ENCODE results near the gene XRRA1.
"Not testable (repeated sequence)": the region's sequence is repeated elsewhere in the genome, so short reads cannot be mapped to it uniquely, and the experiment has no call there.

The XRRA1 gene

DNA sequence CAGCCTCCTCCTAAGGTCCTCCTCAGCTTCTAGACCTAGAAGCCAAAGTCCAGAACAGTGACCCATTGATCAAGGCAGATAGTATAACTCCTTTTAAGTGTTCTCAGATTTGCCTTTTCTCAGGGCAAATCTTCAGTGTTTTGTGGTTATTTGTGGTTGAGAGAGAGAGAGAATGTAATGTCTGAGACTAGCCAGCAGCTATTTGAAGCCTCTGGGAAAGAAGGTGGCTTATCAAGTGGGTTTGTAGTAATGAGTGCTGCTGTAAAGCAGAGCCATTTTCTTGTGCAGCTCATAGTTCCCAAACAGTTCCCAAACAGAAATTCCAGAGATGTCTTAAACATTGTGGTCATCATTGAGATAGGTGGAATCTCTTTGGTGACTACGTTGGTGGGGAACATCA, 110.7 kb downstream of the XRRA1 start:
- DNase-seq: no peak

DNA sequence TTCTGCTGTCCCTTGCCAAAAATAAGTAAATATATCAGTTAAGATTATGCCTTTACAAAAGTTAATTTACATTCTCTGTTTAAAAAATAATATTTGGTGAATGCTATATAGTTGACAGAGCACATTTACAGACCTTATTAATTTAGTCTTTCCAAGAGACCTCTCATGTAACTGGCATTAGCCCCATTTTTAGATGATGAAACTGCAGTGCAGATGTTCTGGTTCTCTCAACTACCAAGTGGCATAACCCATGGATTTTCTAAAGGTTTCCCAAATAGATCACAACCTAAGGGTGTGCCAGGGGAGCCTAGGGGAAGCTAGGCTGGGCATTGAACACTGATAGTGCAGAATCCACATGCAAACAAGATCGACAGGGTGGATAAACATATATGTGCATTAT, 111.7 kb downstream of the XRRA1 start:
- no peak for DNase-seq

DNA sequence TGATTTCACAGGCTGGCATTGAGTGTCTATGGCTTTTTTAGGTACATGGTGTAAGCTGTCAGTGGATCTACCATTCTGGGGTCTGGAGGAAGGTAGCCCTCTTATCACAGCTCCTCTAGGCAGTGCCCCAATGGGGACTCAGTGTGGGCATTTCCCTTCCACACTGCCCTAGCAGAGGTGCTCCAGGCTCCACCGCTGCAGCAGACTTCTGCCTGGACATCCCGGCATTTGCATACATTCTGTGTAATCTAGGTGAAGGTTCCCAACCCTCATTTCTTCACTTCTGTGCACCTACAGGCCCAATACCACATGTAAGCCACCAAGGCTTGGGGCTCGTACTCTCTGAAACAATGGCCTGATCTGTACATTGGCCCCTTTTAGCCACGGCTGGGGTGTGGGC, 122.0 kb downstream of the XRRA1 start:
- DNase-seq: no peak

DNA sequence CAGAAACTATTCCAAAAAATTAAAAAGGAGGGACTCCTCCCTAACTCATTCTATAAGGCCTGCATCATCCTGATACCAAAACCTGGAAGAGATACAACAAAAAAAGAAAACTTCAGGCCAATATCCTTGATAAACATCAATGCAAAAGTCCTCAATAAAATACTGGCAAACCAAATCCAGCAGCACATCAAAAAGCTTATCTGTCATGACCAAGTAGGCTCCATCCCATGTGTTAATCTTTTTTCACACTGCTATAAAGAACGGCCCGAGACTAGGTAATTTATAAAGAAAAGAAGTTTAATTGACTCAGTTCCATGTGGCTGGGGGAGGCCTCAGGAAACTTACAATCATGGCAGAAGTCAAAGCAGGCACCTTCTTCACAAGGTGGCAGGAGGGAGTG, 123.3 kb downstream of the XRRA1 start:
- not testable (repeated sequence) for DNase-seq

DNA sequence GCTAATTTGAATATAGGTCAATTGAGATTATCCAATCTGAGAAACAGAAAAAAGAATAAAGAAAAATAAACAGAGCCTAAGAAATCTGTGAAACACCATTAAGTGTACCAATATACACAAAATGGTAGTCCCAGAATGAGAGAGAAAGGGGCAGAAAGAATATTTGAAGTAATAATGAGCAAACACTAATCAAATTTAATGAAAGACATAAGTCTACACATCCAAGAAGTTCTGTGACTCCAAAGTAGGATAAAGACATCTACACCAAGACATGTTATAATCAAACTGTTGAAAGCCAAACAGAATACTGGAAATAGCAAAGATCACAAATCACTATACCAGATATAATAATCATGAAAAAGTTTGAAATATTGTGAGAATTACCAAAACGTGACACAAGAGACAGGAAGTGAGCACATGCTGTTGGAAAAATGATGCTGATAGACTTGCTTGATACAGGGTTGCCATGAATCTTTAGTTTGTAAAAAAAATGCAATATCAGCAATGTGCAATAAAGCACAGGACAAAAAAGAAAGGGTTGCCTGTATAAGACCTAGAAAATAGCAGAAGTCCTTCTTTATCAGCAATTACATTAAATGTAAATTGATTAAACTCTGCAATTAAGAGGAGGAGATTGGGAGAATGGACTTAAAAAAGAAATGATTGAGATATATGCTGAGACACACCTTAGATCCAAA, 124.5 kb downstream of the XRRA1 start:
- DNase-seq: no peak

DNA sequence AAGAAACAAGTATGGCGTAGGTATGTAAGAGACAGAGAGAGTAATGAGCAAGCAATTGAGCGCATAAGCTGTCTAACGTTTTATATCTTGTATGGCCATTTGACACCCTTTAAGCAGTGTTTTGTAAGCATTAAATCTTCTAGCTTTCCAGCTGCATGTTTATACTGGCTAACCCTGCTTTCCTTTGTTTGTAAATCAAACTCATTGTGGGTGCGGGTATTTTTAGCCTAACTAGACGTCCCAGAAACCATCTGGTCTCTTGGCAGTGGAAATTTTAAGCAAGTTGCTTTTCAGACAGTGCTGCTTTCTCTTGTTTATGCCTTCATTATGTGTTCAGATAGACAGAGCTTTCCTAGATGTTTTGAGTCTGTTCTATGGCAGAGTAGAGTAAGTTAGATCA, 126.7 kb downstream of the XRRA1 start:
- peak in 3 of 56 donors; percentile 3 to 18 (median 6) for DNase-seq

DNA sequence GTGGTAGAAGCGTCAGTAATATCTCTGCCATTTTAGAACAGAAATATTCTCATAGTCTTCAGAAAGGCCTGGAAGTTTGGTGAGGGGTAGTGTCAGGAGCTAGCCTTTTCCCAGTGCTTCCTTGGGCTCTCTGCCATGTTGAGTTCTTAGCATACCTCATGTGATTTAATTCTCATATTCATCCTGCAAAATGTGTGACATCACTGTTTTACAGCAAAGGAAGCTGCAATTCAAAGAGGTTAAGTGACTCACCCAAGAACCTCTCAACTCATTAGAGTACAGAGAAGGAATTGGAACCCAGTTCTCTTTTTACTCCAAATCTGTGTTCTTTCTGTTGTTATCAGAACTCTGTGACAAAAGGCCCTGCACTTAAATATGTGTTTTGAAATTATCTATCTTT, 128.1 kb downstream of the XRRA1 start:
- no peak for DNase-seq

DNA sequence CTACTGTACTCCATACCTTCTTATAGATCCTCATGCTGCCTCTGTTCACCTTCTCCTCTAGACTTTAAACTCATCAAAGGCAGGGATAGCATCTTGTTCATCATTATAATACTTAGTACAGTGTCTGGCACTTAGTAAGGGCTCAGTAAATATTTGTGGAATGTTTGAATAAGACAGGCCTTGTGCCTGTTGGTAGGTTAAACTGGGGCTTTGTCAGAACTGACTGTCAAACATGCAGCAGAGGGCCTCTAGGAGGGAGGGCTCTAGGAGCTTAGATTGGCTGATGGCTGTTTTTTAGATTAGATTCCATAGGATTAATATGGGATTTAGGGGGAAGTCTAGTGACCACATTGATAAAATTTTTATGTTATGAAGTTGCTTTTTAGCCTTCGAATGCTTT, 129.5 kb downstream of the XRRA1 start:
- DNase-seq: no peak

DNA sequence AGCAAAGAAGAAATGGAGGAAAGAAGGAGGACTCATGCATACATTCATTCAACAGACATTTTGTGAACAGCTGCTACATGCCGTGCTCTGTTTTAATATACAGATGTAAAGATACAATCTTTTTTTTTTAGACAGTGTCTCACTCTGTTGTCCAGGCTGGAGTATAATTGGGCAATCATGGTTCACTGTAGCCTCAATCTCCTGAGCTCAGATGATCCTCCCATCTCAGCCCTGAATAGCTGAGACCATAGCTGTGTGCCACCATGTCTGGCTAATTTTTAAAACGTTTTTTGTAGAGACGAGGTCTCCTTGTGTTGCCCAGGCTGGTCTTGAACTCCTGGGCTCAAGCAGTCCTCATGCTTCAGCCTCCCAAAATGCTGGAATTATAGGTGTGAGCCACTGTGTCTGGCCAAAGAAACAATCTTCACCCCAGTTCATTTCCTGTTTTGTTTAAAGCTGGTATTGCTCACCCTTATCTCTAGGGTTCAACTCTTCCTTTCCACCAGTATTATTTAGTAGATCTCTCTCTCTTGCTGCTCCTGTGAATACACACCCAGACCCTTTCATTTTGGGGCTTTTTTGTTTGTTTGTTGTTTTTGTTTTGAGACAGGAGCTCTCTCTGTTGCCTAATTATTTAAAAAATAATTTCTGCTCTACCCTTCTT, 130.5 kb downstream of the XRRA1 start:
- no peak for DNase-seq

DNA sequence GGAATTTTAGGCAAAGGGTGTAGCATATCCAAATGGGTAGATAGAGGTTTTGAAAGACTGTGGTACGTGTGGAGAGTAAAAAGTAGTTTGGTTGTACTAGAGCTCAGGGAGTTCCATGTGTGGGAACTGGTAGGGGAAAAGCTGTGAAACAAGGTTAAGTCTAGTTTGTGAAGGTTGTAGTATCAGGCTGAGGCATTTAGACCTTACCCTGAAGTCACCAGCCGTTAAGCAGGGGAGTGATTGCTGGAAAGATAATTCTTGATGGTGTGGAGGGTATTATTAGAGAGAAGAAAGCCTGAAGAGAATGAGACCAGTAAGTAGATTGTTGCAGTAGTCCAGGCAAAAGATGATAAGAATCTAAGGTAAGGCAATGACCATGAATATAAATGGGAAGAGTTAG, 132.2 kb downstream of the XRRA1 start:
- no peak for DNase-seq

DNA sequence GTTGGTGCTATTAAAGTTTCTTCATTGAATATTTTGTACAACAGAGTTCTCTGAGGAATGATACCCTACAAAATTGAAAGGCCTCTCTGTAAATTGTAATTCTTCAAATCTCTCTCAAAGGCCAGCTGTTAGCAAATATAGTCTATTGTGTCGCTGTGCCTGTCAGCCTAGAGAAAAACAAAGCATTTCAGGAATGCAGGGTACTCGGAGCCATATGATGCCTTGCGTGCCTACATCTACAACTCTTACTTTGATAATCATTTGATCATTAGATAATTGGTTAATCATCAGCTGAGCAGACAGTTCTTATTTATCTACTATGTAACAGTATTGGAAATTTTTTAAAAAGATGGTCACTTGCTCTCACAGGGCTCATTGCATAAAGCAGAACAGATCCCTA, 132.9 kb downstream of the XRRA1 start:
- no peak for DNase-seq

DNA sequence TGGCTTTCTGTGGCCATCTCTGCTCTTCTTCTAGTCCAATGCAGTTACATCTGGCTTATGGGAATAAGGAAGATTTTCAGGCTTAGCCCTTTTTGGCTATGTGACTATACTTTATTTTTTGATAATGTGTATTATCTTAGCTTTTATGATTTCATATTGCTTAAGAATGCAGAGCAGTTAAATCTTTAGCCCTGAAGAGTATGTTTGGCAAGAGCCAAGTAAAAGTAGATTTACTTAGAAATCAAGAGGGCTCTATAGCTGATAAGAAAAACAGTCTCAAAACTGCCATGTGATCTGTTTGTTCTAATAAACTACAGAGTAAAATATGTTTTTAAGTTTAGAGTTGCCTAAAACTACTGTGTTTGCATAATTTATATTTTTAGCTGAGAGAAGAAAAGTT, 139.1 kb downstream of the XRRA1 start:
- no peak for DNase-seq

DNA sequence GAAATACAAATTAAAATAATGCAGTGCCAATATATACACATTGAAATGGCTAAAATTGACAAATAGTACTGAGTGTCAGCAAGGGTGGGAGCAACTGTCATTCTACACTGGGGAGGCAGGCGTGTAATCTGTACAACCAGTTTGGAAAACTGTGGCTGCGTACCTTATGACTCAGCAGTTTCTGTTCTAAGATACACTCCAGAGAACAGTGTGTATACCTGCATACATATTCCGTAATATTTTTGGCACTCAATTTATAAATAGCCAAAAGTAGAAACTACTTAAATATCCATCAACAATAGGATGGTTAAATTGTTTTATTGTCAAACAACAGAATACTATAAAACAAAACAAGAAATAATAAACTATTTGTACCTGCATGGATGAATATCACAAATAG, 142.6 kb downstream of the XRRA1 start:
- DNase-seq: no peak

DNA sequence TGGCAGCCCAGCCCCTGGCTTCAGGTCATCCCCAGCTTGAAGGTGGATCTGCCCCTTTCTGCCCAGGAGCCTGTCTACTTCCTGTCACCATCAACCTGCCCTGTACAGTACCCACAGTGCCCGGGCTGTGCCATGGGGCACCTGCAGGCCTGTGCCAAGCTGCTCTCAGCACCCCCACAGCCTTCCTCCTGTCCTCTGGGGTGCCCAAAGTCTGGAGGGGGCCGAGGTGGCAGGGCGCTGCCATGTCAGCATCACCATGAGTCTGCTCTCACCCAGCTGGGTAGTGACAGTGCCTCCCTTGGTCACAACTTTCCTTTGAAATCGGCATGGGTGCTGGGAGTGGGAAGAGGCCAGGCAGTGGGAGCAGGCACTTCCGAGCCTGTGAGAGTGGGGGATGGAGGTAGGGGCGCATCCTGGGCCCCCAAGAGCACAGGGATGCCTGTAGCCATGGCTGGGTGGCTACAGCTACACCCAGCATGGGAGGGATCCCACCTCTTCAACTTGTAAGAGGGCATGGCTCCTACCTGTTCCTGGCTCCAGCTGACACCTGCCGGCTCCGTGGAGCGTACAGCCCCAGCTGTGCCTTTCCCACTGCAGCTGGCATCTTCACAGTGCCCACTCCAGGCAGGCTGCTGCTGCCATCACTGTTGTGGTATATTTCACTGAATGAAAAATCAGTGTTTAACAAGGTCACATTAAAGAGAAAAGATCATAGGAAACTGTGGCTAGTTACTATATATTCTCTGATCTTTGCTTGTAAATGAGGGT, 157.4 kb downstream of the XRRA1 start:
- DNase-seq: no peak

Data from nucleus accumbens (tissue), 56 donors.